T-cell (primary cell): ENCODE measurements around the gene USP20. TPM values are rescaled to one million over a fixed set of nuclear protein-coding genes. Genes with fewer than 3 reads are reported as not detected.

ENCODE experiments used
- ATAC-seq, 4 experiments: fragments of 200-7000 bp in 3 of 4; fragments of 150-1000 bp in 1 of 4; cut with Tn5 transposase; replicated peaks in 1 of 4; 1 replicate in 3 of 4; 2 replicates in 1 of 4; pipeline ENCODE4 v1.10.0; 2021; ENCODE audit warnings: moderate library complexity in 3 of 4, mild to moderate bottlenecking in 2 of 4, moderate number of reproducible peaks in 1 of 4
- CTCF ChIA-PET, 2 donors: fragments of 300-600 bp; sonication (Branson Sonifier 250); formaldehyde crosslinking; loops; one replicate each; lab custom pipeline; 2022; ENCODE audit warnings: antibody characterized with exemption in 2 of 2; lab: Charles Lee
- POLR2A ChIA-PET, 2 donors: fragments of 300-600 bp; sonication (Branson Sonifier 250); formaldehyde crosslinking; loops; one replicate each; lab custom pipeline; 2022; ENCODE audit warnings: antibody characterized with exemption in 2 of 2; lab: Charles Lee
- DNase-seq, 35 experiments: peaks; one replicate each; pipeline versions ENCODE4 v3.0.0 to v3.0.0-alpha.2; 2013 to 2023
- H3K27ac ChIP-seq: one replicate; pipeline ENCODE4 v1.5.1; 2013; ENCODE audit warnings: low read length
- H3K27me3 ChIP-seq, 2 experiments: replicated peaks in 1 of 2; 1 replicate in 1 of 2; 2 replicates in 1 of 2; pipeline versions ENCODE4 v1.6.1 to v1.7.0; 2013; ENCODE audit warnings: low read length in 1 of 2, mixed read lengths in 1 of 2; ENCODE audit not compliant: control insufficient read depth in 2 of 2, insufficient read depth in 2 of 2; ENCODE audit errors: extremely low read depth in 1 of 2
- H3K36me3 ChIP-seq, 2 donors: 1 replicate in 1 of 2; 2 replicates in 1 of 2; pipeline versions ENCODE4 v1.6.1 to v1.7.0; 2013; ENCODE audit warnings: low read length in 1 of 2; ENCODE audit not compliant: control insufficient read depth in 2 of 2, insufficient read depth in 1 of 2; ENCODE audit errors: extremely low read depth in 1 of 2
- H3K4me1 ChIP-seq, 2 experiments: 1 replicate in 1 of 2; 2 replicates in 1 of 2; pipeline versions ENCODE4 v1.6.1 to v1.7.0; 2013; ENCODE audit warnings: low read length in 2 of 2, mixed read lengths in 1 of 2; ENCODE audit not compliant: insufficient read depth in 2 of 2, control insufficient read depth in 1 of 2; ENCODE audit errors: extremely low read depth in 1 of 2
- H3K4me3 ChIP-seq, 2 donors: 1 replicate in 1 of 2; 2 replicates in 1 of 2; pipeline versions ENCODE4 v1.5.1 to v1.7.0; 2013; ENCODE audit warnings: mild to moderate bottlenecking in 2 of 2, low read length in 1 of 2, moderate library complexity in 1 of 2; ENCODE audit not compliant: control insufficient read depth in 1 of 2; ENCODE audit errors: extremely low read depth in 1 of 2
- H3K9me3 ChIP-seq: 2 replicates; pipeline ENCODE4 v1.7.0; 2013
- H3K27ac Mint-ChIP-seq, 2 donors: one replicate each; pipeline ENCODE4 v1.8.0; 2020 to 2021; ENCODE audit warnings: mild to moderate bottlenecking in 2 of 2, mixed read lengths in 2 of 2
- H3K27me3 Mint-ChIP-seq, 2 donors: one replicate each; pipeline ENCODE4 v1.8.0; 2021 to 2022; ENCODE audit warnings: mixed read lengths in 2 of 2
- H3K36me3 Mint-ChIP-seq: one replicate; pipeline ENCODE4 v1.8.0; 2021; ENCODE audit warnings: mixed read lengths
- H3K4me1 Mint-ChIP-seq, 3 donors: one replicate each; pipeline ENCODE4 v1.8.0; 2020 to 2022; ENCODE audit warnings: mixed read lengths in 3 of 3, mild to moderate bottlenecking in 1 of 3
- H3K4me3 Mint-ChIP-seq, 3 donors: one replicate each; pipeline ENCODE4 v1.8.0; 2020 to 2022; ENCODE audit warnings: mild to moderate bottlenecking in 3 of 3, mixed read lengths in 3 of 3, moderate library complexity in 3 of 3
- H3K9me3 Mint-ChIP-seq, 3 donors: one replicate each; pipeline ENCODE4 v1.8.0; 2020 to 2022; ENCODE audit warnings: mixed read lengths in 3 of 3
- WGBS: methylation state at CpG from one replicate; pipeline ENCODE4 v1.1.5; 2013; ENCODE audit warnings: missing lambda C conversion rate; ENCODE audit not compliant: insufficient coverage; 5-methylcytosine and 5-hydroxymethylcytosine counted together
- total RNA-seq, 35 experiments: library from RNA in 6 of 35; stranded (reverse) in 6 of 35; fragments of 120-200 nt in 1 of 35; gene quantifications; one replicate each; pipeline versions ENCODE4 v1.2.1 to v1.2.4 and lab custom pipeline; 2013 to 2026

The USP20 gene
- total RNA-seq, 5 donors from 2014 or later (not counting 1 experiment from before 2014, with no cell fraction given): 105 to 140 (median 125) TPM

- Histone ChIP-seq H3K27ac (no peak overlapping the region), H3K36me3 (peaks cover 19 to 59% of the 10 kb centered on the region in 2 donors), H3K9me3 (no peaks in the 10 kb centered on the region), H3K27me3 (no peaks in the 10 kb centered on the region), H3K4me1 (peaks cover 4 to 16% of the 10 kb centered on the region in 2 experiments), H3K4me3 (no peak overlapping the region)
- Mint-ChIP-seq H3K9me3 (no peaks in the 10 kb centered on the region), H3K27me3 (no peaks in the 10 kb centered on the region), H3K4me1 (peaks cover 10 to 17% (median 10%) of the 10 kb centered on the region in 3 donors), H3K36me3 (peaks cover 29% of the 10 kb centered on the region), H3K4me3 (no peak overlapping the region), H3K27ac (peak overlapping the region in 1 of 2 donors; percentile 52)
- ATAC-seq (no peak), DNase-seq (no peak)
- ChIA-PET POLR2A (interaction anchor here in 1 of 2 donors (0.6 kb wide), 2 partner anchors 8 to 42 kb away, joined by 3 read pairs; partner anchors contain the start of gene C9orf78), CTCF (interaction anchor here in 1 of 2 donors (0.5 kb wide), 1 partner anchor 24 kb away, joined by 3 read pairs; no protein-coding TSS in a partner anchor)
- 86% methylated on average over 1 of the region's 1 CpG for WGBS
Measured at GRCh38 chr9:129826759-129827158, 8.5 kb upstream of the USP20 start.

- CTCF ChIA-PET: no interaction called here
- H3K4me3 Mint-ChIP-seq: no peak overlapping the region
- H3K9me3 ChIP-seq: no peaks in the 10 kb centered on the region
Measured at GRCh38 chr9:129828051-129828450, 7.2 kb upstream of the USP20 start.

GRCh38 chr9:129828969-129829368 is 6.3 kb upstream of the USP20 start:
- ATAC-seq (no peak), DNase-seq (no peak)
- no peak overlapping the region for H3K27ac ChIP-seq
- peaks cover 19 to 69% of the 10 kb centered on the region in 2 donors for H3K36me3 ChIP-seq
- no peak overlapping the region for H3K4me3 Mint-ChIP-seq
- peaks cover 5 to 13% of the 10 kb centered on the region in 2 experiments for H3K4me1 ChIP-seq
- peaks cover 31% of the 10 kb centered on the region for H3K36me3 Mint-ChIP-seq
- H3K27me3 ChIP-seq: no peaks in the 10 kb centered on the region
- POLR2A ChIA-PET: interaction anchor here in 1 of 2 donors (0.6 kb wide), 1 partner anchor 126 kb away, joined by 3 read pairs; no protein-coding TSS in a partner anchor
- no peak overlapping the region for H3K27ac Mint-ChIP-seq
- peaks cover 7 to 15% (median 9%) of the 10 kb centered on the region in 3 donors for H3K4me1 Mint-ChIP-seq
- CTCF ChIA-PET: no interaction called here
- H3K4me3 ChIP-seq: no peak overlapping the region
- H3K27me3 Mint-ChIP-seq: no peaks in the 10 kb centered on the region
- H3K9me3 Mint-ChIP-seq: no peaks in the 10 kb centered on the region
- WGBS: 89% methylated on average over 7 of the region's 10 CpGs
- H3K9me3 ChIP-seq: no peaks in the 10 kb centered on the region

More at GRCh38 chr9:129828051-129828450, 7.2 kb upstream of the USP20 start:
- Mint-ChIP-seq H3K27ac (no peak overlapping the region), H3K36me3 (peaks cover 26% of the 10 kb centered on the region), H3K9me3 (no peaks in the 10 kb centered on the region), H3K27me3 (no peaks in the 10 kb centered on the region), H3K4me1 (peaks cover 1 to 8% (median 1%) of the 10 kb centered on the region in 3 donors)
- peaks cover 19 to 62% of the 10 kb centered on the region in 2 donors for H3K36me3 ChIP-seq
- peaks cover under 1 to 6% of the 10 kb centered on the region in 2 experiments for H3K4me1 ChIP-seq
- no peak overlapping the region for H3K27ac ChIP-seq
- 67% methylated on average over 1 of the region's 9 CpGs for WGBS
- H3K27me3 ChIP-seq: no peaks in the 10 kb centered on the region
- H3K4me3 ChIP-seq: no peak overlapping the region
- DNase-seq (no peak), ATAC-seq (no peak)
- POLR2A ChIA-PET: no interaction called here

- H3K4me1 ChIP-seq: peaks cover 14 to 33% of the 10 kb centered on the region in 2 experiments
- Mint-ChIP-seq H3K27ac (peak overlapping the region; percentile 50 to 97), H3K27me3 (no peaks in the 10 kb centered on the region), H3K4me3 (peak overlapping the region; percentile 70 to 99 (median 97)), H3K9me3 (no peaks in the 10 kb centered on the region), H3K36me3 (peaks cover 33% of the 10 kb centered on the region), H3K4me1 (peaks cover 38 to 41% (median 41%) of the 10 kb centered on the region in 3 donors)
- POLR2A ChIA-PET: interaction anchor here (0.6 to 0.7 kb wide), 4 partner anchors 102 to 557 kb away, joined by 3 to 7 read pairs (median 3); no protein-coding TSS in a partner anchor
- no peak overlapping the region for H3K4me3 ChIP-seq
- H3K27ac ChIP-seq: no peak overlapping the region
- H3K27me3 ChIP-seq: no peaks in the 10 kb centered on the region
- no peak for DNase-seq
- peaks cover 19 to 58% of the 10 kb centered on the region in 2 donors for H3K36me3 ChIP-seq
- ATAC-seq: no peak
- whole genome bisulfite sequencing: no CpG with 5 or more reads among the region's 1 CpG
- CTCF ChIA-PET: interaction anchor here in 1 of 2 donors (0.5 kb wide), 1 partner anchor 11 kb away, joined by 4 read pairs; no protein-coding TSS in a partner anchor
- no peaks in the 10 kb centered on the region for H3K9me3 ChIP-seq
Measured at GRCh38 chr9:129832982-129833381, 2.3 kb upstream of the USP20 start.

- Mint-ChIP-seq H3K4me1 (peaks cover 54 to 58% (median 57%) of the 10 kb centered on the region in 3 donors), H3K27ac (peak overlapping the region; percentile 97), H3K9me3 (no peaks in the 10 kb centered on the region), H3K36me3 (peaks cover 19% of the 10 kb centered on the region), H3K4me3 (peak overlapping the region; percentile 97 to 99 (median 97)), H3K27me3 (no peaks in the 10 kb centered on the region)
- H3K4me1 ChIP-seq: peaks cover 29 to 49% of the 10 kb centered on the region in 2 experiments
- ATAC-seq: peak; percentile 33 to 43 (median 38)
- H3K27ac ChIP-seq: peak overlapping the region; percentile 75
- ChIA-PET CTCF (interaction anchor here (0.6 to 0.9 kb wide), 3 partner anchors 265 to 996 kb away, joined by 3 read pairs; no protein-coding TSS in a partner anchor), POLR2A (interaction anchor here (0.6 to 1.3 kb wide), 4 partner anchors 8 to 52 kb away, joined by 3 to 4 read pairs (median 3); no protein-coding TSS in a partner anchor)
- no peaks in the 10 kb centered on the region for H3K9me3 ChIP-seq
- DNase-seq: peak in 32 of 35 experiments; percentile 27 to 64 (median 52)
- WGBS: 0% methylated on average over 31 of the region's 32 CpGs
- peaks cover 10 to 41% of the 10 kb centered on the region in 2 donors for H3K36me3 ChIP-seq
- peak overlapping the region; percentile 91 for H3K4me3 ChIP-seq
- H3K27me3 ChIP-seq: no peaks in the 10 kb centered on the region
Measured at GRCh38 chr9:129834489-129835127, 650 bp upstream of the USP20 start.

GRCh38 chr9:129835860-129836223 is 584 bp downstream of the USP20 start:
- ChIA-PET CTCF (interaction anchor here in 1 of 2 donors (0.6 kb wide), 1 partner anchor 121 kb away, joined by 4 read pairs; no protein-coding TSS in a partner anchor), POLR2A (interaction anchor here (0.5 to 0.6 kb wide), 3 partner anchors 15 to 744 kb away, joined by 4 to 6 read pairs (median 6); partner anchors contain the start of gene FUBP3 (in 1 of the 2))
- no peak for ATAC-seq
- Mint-ChIP-seq H3K9me3 (no peaks in the 10 kb centered on the region), H3K27ac (peak overlapping the region; percentile 94), H3K4me3 (peak overlapping the region; percentile 94 to 97 (median 94)), H3K4me1 (peaks cover 63 to 68% (median 68%) of the 10 kb centered on the region in 3 donors), H3K27me3 (no peaks in the 10 kb centered on the region), H3K36me3 (peaks cover 13% of the 10 kb centered on the region)
- Histone ChIP-seq H3K27ac (peak overlapping the region; percentile 72), H3K27me3 (no peaks in the 10 kb centered on the region), H3K36me3 (peaks cover 8 to 29% of the 10 kb centered on the region in 2 donors), H3K4me1 (peaks cover 38 to 62% of the 10 kb centered on the region in 2 experiments), H3K9me3 (no peaks in the 10 kb centered on the region), H3K4me3 (peak overlapping the region; percentile 90 to 91)
- WGBS: 0% methylated on average over 10 of the region's 19 CpGs
- DNase-seq: peak in 2 of 35 experiments; percentile 6 to 38
